GM11168 (cell line): Measurements from ENCODE around the gene MAD1L1.
"Not testable (repeated sequence)": the region's sequence is repeated elsewhere in the genome, so short reads cannot be mapped to it uniquely, and the experiment has no call there.

Experiments used
- in situ Hi-C: fragments of 300-500 bp; cut with MboI; formaldehyde crosslinking; loops from one replicate; pipeline ENCODE4 v1.12.0; 2022; ENCODE audit warnings: low sequenced_read_pairs; ENCODE audit not compliant: unreplicated experiment

MAD1L1 gene

DNA sequence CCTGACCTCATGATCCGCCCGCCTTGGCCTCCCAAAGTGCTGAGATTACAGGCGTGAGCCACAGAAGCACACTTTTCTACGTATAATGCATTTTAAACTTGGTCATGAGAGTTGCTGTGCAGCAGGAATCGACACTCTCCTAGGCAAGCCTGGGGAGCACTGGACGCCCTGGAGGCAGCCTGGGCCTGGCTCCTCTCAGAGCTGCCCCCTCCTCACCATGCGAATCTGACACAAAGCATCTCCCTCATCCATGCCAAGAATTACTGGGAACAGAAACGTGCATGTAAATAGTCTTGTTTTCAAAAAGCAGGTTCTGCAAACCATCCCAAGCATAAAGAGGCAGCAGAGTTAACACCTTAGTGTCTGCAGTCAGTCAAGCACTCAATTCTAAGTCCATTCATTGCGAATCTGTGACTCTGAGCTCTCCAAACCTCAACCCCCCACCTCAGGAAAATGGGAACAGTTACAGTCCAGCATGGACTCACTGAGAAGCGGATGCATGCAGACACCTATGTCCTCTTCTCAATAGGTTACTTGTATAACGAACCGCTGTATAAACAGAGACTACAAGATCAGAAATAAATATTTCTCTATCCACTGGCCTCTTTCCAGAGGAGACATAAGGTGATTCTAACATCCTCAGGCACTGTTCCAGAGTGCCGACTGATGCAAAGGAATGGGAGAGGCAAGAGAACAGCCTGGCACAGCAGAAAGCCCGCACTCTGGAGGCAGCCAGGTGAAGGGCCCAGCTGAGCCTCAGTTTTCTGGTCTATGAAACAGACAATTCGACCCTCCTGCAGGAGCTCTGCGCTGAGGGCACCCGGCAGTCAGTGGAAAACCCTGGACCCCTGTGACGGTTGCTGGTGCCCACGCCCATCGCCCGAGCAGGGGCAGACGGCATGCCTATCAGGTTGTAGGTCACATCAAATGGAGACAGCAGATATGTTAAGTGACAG is 68.9 kb downstream of the MAD1L1 start:
- in situ Hi-C loops, result no loop called here

DNA sequence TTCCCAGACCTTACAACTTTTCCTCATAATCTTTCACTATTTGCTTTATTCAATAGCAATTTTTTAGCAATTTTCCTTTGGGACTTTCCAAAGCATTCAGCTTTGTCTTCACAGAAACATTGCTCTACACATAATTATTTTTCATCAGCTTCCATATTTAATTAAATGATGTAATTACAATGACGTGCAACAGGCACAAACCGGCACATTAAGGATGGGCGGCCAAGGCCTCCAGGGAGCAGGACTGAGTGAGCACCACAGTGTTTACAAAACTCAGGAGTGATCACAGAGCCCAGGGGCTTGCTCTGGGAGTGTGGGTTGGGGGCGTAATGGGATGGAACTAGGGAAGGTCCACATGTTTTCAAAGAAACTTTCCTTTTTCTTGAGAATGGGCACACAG is 69.8 kb downstream of the MAD1L1 start:
- in situ Hi-C loops, result no loop called here

- in situ Hi-C loops, result not testable (repeated sequence)
Observed at GRCh38 chr7:2162004-2162902, 70.5 kb downstream of the MAD1L1 start.

DNA sequence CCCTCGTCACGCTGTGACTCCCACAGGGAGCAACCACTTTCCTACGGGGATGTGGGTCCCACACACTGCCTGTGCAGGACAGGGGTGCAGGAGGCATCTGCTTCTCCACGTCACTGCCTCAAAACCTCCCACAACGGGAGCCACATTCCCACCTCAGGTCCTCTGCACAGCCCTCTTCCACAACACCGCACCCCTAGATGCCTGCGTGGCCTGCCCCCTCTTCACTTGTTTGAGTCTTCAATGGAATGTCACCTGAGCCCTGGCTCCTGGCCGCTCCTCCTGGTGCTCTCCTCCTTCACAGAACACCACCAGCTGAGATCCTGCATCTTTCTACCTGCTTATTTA is 73.6 kb downstream of the MAD1L1 start:
- in situ Hi-C loops, result no loop called here

GRCh38 chr7:2158331-2159175 is 74.2 kb downstream of the MAD1L1 start:
- in situ Hi-C loops, result no loop called here

DNA sequence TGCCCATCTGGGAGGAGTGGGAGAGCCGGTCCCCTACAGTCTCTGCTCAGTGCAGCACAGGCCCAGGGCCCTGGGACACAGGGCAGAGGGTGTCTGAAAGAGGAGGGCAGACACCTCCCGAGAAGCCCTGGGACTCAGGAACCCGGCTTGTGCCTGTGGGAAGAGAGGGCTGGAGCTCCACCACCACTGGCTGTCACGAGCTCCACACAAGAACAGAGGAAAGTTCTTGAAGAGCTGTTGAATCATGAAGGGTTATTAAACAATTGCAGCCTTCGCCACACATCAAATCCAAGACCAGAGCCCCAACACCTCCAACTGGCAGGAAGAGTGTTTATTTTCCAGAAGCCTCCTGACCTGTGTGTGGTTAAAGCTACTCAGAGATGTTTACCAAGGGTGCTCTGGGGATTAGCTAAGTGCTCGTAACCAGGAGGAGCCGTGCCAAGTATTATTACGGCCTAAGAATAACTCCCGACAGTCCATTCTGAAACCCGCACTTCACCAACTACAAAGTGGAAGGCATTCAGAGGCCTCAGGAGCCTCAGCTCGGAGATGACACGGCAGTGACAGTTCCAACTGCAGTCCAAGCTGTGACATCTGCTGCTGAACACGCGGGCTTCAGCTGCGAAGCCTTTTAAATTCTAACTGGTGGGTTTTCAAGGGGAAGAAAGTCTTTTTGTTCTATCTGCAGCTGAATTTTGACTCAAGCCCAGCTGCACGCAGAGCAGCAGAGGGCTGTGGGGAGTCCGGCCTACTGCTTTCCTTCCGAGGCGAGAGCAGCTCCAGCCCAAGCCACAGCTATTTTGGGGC is 75.1 kb downstream of the MAD1L1 start:
- in situ Hi-C loops, result no loop called here

- in situ Hi-C loops, result no loop called here
Observed at GRCh38 chr7:2156756-2157472, 75.8 kb downstream of the MAD1L1 start.

DNA sequence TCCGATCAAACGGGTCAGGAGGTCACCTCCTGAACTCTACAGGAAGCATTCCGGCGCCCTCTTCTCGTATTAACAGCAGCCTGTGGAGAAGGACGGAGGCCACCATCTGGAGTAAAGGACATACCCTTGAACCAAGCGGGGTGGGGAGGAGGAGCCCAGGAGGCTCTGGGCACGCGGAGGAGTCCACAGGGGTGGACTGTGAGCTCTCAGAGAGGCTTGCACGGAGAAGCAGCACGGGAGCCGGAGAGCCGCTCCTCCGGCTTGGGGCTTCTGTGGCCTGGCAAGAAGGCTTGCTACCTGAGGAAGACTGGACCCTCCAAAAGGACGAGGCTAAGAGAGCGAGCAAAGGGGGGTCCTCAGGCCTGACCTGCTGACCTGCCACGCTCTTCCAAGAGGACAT is 77.9 kb downstream of the MAD1L1 start:
- in situ Hi-C loops, result no loop called here

DNA sequence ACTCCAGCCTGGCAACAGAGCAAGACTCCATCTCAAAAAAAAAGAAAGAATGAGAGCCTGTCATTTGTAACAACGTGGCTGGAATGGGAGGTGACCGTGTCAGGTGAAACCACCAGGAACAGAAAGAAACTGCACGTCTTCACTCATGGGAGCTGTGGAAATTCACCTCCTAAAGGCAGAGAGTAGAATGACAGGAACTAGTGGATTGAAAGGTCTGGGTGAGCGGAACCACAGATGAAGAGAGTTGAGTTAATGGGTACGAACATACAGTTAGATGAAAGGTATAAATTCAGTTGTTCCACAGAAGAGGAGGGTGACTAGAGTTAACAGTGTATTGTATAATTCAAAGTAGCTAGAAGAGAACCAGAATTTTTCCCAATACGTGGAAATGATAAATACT is 78.6 kb downstream of the MAD1L1 start:
- in situ Hi-C loops, result no loop called here

DNA sequence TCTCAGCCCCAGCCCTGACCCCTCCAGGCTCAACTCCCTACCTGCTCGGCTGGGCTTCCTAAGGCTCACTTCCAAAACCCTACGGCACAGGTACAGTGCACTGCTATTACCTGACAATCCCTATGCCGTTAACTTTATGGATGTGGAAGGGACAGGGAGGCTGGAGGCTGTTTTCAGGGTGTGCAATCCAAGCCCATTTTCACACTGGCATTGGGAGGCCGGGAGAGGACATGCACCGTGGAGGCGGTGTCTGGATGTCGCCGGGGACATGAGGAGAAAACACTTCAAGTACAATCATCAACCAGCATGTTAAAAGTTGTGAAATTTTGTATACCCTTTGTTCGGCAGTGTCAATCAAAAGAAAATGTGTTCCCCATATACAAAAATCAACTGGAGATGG is 80.1 kb downstream of the MAD1L1 start:
- in situ Hi-C loops, result no loop called here

DNA sequence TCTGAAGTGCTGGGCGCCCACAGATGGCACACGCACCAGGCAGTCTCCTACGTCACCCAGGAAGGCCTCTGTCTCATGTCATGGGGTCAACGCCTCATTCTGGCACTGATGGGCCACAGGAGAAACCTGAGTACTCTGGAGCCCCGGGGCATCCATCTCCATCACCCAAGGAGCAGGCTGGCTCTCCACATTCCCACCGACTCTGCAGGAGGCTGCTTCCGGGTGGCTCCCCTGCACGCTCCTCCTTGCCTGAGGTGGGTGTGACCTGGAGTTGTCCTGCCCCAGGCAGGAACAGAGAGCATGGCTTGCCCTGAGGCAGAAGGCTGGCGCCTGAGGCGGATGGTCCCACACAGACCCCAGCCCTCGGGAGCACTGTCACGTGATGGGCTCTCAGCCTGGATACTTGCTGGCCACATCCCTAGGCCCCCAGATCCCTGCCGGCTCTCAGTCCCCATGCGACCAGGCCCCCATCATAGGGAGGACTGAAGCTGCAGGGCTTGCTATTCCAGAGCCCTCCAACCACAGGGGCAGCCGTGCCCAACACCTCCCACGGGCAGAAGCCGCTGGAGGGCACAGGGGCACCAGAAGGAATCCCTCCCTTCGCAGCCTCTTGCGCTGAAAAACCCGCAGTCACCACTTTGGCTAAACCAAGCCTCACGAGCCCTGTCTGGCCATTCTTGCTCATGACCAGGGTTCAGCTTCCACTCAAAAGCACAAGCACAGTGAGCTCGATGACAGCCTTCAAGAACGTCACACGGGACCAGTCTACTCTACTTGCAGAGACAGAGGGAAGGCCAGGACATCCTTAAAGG is 80.7 kb downstream of the MAD1L1 start:
- in situ Hi-C loops, result no loop called here

GRCh38 chr7:2151237-2151636 is 81.5 kb downstream of the MAD1L1 start:
- in situ Hi-C loops, result no loop called here

DNA sequence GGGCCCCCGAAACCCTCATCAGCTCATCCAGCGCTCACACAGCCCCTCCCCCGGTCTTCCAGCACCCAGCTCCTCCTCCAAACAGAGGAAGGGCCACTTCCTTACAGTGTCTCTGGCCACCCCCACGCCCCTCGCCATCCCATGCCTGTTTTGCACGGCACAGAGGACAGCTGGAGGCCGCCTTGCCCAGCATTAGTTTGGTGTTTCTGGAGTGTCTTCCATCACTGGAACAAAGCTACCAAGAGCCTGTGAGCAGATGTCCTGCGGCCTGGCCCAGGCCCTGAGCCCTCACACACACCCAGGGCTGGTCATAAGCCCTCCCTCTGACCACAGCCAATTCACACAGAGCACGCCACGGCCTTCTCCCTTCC is 82.3 kb downstream of the MAD1L1 start:
- in situ Hi-C loops, result no loop called here

GRCh38 chr7:2149672-2150444 is 82.9 kb downstream of the MAD1L1 start:
- in situ Hi-C loops, result no loop called here

DNA sequence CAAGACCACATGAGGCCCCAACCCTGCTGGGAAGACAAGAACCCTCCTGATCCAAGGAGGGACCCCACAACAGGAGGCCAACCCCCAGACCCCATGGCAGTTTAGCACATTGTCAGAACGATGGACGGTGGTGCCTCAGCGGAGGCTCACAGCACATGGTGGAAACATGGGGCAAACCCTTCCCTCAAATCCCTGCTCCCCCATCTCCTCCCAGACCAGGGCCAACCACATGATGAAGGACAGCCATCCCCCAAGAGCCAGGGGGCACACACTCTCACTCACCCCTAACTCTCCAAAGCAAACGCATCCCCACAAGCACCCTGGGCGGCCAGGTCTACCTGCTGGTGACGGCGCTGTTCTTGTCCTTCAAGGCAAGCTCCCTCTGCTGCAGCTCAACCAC is 83.9 kb downstream of the MAD1L1 start:
- in situ Hi-C loops, result no loop called here

DNA sequence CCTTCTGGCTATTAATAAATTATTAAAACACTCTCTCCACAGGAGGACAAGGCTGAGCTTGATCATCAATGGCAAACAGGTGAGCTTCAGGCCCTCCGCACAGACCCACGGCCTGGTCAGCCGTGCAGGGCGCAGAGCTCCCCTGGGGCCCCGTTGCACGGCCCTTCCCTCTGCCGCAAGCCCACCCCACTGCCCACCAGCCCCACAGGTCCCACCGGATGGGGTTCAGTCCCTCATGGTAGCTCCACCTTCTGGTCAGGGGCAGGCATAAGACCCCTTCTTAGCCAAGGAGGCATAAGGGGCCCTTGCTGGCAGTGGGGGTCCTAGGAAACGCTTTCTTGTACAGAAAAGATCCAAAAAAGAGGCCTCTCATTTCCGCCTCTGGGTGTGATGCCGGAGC is 84.6 kb downstream of the MAD1L1 start:
- in situ Hi-C loops, result no loop called here

DNA sequence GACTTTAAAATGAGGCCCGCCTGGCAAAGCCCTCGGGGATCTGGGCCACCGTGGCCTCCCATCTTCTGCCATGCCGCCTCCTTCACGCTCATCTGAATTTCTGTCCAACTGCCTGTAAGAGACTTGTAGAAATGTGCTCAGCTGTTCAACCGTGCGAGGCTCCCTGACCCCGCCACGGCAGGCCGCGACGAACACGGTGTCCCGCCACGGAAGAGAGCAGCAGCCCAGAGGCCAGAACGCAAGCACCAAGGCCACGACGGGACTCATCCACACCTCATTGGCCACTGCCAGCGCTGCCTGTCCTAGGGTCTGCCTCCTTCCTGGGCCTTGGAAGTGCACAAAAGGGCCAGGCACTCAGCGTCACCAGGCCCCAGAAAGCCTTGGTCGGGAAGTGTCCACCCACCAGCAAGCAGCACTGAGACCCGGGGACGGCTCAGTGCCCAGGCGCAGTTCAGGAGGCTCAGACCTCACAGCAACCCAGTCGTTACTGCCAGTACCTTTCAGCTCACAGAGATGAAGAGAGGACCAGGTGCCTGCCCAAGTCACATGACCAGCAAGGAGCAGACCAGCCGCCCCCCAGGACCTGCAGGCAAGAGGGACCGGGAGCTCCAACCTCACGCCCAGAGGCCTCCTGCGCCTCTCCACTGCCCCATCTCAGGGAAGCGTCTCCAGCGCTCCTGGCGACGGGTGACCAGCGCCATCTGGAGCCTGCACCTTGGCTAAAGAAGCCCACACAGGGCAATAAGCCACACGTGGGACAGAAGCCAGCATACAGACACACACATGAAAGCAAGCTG is 85.9 kb downstream of the MAD1L1 start:
- in situ Hi-C loops, result no loop called here
